NCI-H1436 (cell line): ENCODE data around the gene DND1.
"Not testable (repeated sequence)": the region's sequence is repeated elsewhere in the genome, so short reads cannot be mapped to it uniquely, and the experiment has no call there.

Experiments
- DNase-seq: peaks from one replicate; lab custom pipeline; 2025; lab: John Stamatoyannopoulos, UW

DND1 gene

DNA sequence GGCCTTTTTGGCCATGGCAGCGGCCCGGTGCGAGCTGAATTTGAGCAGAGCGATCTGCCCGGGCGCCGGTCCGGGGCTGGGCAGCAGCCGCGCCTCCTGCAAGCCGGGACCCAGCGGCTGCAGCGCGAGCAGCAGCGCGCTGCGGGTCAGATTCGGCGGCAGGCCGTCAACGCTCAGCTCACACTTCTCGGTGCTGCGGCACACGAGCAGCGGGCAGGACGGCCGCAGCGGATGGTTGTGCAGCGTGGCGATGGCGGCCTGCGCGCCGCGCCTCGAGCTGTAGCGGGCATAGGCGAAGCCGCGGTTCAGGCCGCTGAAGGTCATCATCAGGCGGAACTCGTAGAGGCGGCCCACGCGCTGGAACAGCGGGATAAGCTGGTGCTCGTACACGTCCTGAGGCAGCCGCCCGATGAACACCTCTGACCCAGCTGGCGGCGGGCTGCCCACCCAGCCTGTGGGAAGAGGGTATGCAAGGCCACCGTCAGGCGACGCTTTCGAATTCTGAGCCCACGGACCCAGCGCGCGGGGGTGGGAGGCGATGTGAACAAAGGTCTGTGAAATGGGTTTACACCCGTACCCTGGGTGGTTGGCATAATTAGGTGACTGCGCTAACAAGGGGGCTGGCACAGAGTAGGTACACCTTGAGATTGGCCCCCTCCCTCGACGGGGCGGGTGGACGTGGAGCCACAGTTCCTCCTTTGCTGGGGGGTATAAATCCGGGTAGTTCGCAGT is 755 bp downstream of the DND1 start:
- DNase-seq, result no peak

- no peak for DNase-seq
These were observed 1.8 kb downstream of the DND1 start for GRCh38 chr5:140671472-140672125.

GRCh38 chr5:140671035-140671434 is 2.3 kb downstream of the DND1 start:
- DNase-seq, result not testable (repeated sequence)

DNA sequence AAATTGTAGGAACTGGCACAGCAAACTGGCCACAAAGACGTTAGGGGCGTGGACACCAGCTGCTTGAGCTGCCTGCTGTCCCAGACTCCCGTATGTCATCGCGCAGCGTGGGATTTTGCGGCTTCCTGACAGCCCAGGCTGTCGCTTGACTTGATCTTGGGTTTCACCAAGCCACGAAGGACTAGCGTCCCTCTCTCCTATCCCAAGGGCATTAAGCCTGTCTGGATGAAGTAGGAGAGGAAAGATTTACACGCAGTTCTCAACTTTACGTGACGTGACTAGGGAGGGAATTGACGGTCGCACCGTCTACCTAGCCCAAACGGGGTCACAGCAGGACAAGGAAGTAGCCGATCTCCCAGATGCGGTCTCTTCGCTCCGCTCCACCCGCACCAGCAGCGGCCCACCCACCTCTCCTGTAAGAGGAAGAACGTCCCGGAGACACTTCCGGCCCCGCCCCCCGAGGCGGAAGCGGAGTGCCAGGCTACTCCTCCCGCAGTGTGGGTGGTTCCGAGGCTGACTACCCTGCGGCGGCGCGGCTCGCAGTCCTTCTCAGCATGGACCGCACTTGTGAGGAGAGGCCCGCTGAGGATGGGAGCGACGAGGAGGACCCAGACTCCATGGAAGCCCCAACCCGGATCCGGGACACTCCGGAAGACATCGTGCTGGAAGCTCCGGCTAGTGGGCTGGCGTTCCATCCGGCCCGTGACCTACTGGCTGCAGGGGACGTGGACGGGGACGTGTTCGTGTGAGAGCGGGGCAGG is 8.8 kb downstream of the DND1 start, which contains the start of gene WDR55:
Gene WDR55, plus strand, starts transcription at position 546 of the 761 bp plus-strand sequence. Its CDS starts 9 bp downstream, at position 555.
- DNase-seq, result peak; percentile 84

DNA sequence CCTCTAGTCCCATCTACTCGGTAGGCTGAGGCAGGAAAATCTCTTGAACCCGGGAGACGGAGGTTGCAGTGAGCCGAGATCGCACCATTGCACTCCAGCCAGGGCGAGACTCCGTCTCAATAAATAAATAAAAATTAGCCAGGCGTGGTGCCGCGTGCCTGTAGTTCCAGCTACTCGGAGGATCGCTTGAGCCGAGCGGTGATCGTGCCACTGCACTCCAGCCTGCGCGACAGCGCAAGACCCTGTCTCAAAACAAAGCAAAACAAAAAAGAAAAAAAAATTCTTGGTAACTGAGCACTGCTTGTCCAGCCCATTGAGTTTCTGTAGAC is 9.4 kb downstream of the DND1 start:
- no peak for DNase-seq

DNA sequence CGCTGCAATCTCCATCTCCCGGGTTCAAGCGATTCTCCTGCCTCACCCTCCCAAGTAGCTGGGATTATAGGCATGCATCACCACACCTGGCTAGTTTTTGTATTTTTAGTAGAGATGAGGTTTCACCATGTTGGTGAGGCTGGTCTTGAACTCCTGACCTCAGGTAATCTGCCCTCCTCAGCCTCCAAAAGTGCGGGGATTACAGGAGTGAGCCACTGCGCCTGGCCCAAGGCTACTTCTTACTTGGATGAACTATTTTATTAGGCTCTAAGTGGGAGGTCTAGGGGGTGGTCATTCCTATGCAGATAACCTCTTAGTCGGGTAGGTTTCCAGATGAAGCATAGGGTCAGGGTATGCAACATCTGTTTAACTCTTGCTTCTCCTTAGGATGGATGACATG is 13.0 kb downstream of the DND1 start:
- not testable (repeated sequence) for DNase-seq

DNA sequence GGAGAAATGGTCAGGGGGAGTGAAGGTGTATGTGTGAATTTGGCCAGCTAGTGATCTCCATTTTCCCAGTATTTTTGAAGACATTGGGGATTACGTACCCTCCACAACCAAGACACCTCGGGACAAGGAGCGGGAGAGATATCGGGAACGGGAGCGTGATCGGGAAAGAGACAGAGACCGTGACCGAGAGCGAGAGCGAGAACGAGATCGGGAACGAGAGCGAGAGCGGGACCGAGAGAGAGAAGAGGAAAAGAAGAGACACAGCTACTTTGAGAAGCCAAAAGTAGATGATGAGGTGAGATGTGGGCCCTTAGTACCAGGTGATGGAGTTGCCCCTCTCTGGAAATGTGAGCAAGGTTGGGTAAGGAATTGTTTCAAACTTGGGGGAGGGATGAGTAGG is 14.5 kb downstream of the DND1 start:
- no peak for DNase-seq

DNA sequence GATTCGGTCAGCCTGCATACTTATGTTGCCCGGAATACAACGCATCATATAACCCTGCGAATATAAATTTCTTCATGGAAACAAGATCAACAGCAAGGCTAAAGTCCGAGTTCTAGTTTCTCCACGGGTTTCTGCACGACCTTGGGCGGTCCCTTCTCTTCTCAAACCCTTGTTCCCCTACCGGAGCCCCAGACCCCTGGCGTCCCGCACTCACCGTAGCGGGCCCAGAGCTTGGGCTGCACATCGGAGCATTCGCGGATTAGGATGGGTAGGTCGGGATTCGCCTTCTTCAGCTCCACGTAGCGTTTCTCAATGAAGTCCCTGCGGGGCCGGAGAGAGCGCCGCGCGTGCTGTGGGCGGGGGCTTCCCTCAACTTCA is 26.3 kb downstream of the DND1 start:
- no peak for DNase-seq

DNA sequence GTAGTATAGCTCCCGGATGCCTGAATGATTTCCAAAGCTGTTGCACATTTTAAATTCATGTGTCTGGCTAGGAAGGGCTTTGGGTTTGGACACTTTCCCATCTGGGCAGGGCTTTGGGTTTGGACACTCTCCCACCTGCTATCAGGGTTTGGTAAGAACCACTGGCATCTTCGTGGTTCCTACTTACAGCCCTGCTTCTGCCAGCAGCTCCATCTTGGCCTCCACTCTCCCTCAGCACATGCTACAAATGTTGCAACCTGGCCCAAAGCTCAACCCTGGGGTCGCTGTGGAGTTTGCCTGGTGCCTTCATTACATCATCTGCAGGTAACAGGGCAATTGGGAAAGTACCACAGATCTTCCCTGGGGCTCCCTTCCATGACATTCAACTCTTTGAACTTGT is 30.7 kb downstream of the DND1 start:
- no peak for DNase-seq

GRCh38 chr5:140641716-140642115 is 31.7 kb downstream of the DND1 start:
- no peak for DNase-seq

DNA sequence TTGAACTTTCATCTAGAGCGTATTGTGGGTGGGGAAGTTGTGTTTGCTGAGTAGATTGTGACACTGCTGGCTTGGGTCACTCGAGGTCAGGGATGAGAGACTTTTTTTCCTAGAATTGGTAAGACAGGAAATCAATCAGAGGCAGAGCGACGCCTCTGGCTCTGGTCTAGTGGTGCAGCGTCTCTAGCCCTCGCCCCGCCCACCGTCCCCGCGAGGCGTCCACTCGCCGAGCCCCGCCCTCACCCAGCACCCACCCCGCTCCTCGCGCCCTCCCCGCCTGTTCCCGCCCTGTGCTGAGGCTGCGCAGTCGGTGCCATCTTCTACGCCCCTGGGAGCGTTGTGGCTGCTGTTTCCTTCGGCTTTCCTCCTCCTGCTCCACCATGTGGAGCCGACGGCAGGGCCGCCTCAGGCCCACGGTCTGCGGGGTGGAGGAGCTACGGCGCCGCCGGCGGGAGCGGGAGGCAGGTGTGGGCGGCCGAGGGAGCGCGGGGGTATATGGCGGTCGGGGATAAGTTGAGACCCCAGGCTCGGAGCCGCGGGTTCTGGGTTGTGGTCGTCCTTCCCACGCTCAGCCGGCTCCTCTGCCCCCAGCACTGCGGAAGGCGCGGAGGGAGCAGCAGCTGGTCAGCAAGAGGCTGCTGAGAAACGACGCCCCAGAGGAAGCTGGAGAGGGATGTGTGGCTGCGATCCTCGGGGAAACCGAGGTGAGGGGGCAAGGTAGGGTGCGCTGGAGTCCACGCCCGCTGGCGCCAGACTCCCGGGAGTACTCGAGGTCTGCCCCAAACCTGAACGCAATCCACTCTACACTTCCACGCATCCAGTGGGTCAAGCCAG is 34.0 kb downstream of the DND1 start, which contains the start of gene TMCO6:
Gene TMCO6, plus strand, starts transcription at position 304 of the 834 bp plus-strand sequence. Its CDS starts 77 bp downstream, at position 381.
- peak; percentile 92 for DNase-seq

GRCh38 chr5:140638898-140639147 is 34.6 kb downstream of the DND1 start:
- DNase-seq, result not testable (repeated sequence)

- DNase-seq, result no peak
These were observed 35.8 kb downstream of the DND1 start for GRCh38 chr5:140637371-140638100.

- DNase-seq, result no peak
These were observed 37.8 kb downstream of the DND1 start for GRCh38 chr5:140635291-140636257.

GRCh38 chr5:140634103-140634502 is 39.3 kb downstream of the DND1 start:
- no peak for DNase-seq

DNA sequence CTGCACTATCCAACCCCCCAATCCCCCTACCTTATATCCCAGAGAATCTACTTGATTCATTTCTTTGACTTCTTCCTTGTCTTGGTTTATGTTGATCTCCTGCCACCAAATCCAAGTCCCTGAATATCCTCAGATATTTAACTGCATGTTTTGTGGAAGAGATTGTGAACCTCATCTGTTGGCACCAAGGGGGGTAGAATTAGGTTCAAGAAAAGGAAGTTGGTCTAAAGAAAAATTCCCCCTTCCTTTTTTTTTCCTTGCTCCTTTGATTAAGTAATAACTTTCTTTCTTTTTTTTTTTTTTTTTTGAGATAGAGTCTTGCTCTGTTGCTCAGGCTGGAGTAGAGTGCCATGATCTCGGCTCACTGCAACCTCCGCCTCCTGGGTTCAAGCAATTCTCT is 39.9 kb downstream of the DND1 start:
- DNase-seq, result no peak

- DNase-seq, result no peak
These were observed 40.3 kb downstream of the DND1 start, which contains the start of gene CD14 for GRCh38 chr5:140633021-140633471. Gene CD14 (minus strand): TSS chr5:140633175. CDS start chr5:140633071, 104 bp downstream.

GRCh38 chr5:140632366-140633020 is 40.9 kb downstream of the DND1 start:
- no peak for DNase-seq

DNA sequence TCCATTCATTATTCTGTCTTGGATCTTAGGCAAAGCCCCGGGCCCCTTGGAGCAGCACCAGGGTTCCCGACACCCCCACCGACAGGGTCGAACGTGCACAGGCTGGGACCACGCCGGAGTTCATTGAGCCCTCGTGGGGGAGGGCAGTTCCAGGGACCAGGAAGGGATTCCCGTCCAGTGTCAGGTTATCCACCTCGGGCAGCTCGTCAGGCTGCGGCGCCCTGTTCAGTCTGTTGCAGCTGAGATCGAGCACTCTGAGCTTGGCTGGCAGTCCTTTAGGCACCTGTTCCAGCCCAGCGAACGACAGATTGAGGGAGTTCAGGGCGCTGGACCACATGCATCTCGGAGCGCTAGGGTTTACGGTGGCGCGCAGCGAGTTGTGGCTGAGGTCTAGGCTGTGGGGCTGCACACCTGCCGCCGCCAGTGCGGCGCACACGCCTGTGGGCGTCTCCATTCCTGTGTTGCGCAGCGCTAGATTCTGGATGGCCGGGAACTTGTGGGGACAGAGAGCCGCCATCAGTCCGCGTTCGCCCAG is 41.5 kb downstream of the DND1 start:
- DNase-seq, result no peak
